ENCODE measurements around the gene GPR160.

DNA sequence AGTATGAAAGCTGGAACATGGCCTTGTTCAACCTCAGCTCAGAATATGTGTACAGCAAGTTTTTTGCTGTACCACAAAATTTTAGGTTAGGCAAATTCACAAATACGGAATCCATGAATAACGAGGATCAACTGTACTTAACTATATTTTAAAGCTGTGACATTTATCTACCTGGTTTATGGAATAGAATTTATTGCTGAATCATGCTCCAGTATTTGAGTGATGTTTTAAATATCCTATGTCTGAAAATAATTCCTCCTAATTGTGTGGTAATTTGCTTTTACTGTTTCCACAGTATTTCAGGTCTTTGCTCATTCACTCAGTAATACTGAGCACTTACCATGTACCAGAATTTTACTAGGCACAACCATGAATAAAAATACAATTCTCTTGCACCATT is 41.7 kb upstream of the GPR160 start:
- TF ChIP-seq, protein P1, sequence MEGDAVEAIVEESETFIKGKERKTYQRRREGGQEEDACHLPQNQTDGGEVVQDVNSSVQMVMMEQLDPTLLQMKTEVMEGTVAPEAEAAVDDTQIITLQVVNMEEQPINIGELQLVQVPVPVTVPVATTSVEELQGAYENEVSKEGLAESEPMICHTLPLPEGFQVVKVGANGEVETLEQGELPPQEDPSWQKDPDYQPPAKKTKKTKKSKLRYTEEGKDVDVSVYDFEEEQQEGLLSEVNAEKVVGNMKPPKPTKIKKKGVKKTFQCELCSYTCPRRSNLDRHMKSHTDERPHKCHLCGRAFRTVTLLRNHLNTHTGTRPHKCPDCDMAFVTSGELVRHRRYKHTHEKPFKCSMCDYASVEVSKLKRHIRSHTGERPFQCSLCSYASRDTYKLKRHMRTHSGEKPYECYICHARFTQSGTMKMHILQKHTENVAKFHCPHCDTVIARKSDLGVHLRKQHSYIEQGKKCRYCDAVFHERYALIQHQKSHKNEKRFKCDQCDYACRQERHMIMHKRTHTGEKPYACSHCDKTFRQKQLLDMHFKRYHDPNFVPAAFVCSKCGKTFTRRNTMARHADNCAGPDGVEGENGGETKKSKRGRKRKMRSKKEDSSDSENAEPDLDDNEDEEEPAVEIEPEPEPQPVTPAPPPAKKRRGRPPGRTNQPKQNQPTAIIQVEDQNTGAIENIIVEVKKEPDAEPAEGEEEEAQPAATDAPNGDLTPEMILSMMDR (CRISPR knock-in tag; IDR thresholded peaks at IDR 0.05), result no peak
- no peak for TF ChIP-seq CBX2 (IDR thresholded peaks at IDR 0.05; ENCODE audit: low read depth, low read length)
- TF ChIP-seq CBX2 (CRISPR knock-in tag; IDR thresholded peaks at IDR 0.05; ENCODE audit: low read depth), result no peak
- TF ChIP-seq TCF7 (IDR thresholded peaks at IDR 0.05; ENCODE audit: low read depth), result no peak
- no peak for TF ChIP-seq ZFP90 (CRISPR knock-in tag; IDR thresholded peaks at IDR 0.05; ENCODE audit: borderline replicate concordance)
- TF ChIP-seq MTF1 (CRISPR knock-in tag; IDR thresholded peaks at IDR 0.05), result no peak
- TF ChIP-seq MIER2 (CRISPR knock-in tag; IDR thresholded peaks at IDR 0.05), result no peak
- no peak for TF ChIP-seq EZH2 (conservative IDR thresholded peaks at IDR 0.05; ENCODE audit: low read depth, low read length)
- TF ChIP-seq, protein P2, sequence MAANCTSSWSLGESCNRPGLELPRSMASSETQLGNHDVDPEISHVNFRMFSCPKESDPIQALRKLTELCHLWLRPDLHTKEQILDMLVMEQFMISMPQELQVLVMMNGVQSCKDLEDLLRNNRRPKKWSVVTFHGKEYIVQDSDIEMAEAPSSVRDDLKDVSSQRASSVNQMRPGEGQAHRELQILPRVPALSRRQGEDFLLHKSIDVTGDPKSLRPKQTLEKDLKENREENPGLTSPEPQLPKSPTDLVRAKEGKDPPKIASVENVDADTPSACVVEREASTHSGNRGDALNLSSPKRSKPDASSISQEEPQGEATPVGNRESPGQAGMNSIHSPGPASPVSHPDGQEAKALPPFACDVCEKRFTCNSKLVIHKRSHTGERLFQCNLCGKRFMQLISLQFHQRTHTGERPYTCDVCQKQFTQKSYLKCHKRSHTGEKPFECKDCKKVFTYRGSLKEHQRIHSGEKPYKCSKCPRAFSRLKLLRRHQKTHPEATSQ (CRISPR knock-in tag; IDR thresholded peaks at IDR 0.05; ENCODE audit: borderline replicate concordance), result no peak
